ENCODE data around the gene FAM50B.

DNA sequence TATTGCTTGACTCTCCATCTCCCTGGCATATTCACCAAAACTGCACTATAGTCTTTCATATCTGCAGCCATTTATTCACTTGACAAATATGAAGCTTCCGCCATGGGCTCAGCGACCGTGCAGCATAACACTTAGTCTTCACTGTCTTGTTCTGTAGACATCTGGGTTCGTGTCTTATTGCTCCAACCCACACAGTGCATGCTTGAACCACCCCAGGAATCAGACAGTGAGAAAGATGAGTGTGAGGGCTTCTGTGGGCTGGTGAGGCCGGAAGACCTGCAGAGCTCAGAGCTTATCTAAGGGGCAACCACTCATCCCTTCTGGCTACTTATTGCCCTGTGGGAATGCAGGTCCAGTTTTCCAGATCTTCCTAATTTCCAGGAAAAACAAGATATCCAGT, 19.9 kb upstream of the FAM50B start:
- TF ChIP-seq, protein P1, sequence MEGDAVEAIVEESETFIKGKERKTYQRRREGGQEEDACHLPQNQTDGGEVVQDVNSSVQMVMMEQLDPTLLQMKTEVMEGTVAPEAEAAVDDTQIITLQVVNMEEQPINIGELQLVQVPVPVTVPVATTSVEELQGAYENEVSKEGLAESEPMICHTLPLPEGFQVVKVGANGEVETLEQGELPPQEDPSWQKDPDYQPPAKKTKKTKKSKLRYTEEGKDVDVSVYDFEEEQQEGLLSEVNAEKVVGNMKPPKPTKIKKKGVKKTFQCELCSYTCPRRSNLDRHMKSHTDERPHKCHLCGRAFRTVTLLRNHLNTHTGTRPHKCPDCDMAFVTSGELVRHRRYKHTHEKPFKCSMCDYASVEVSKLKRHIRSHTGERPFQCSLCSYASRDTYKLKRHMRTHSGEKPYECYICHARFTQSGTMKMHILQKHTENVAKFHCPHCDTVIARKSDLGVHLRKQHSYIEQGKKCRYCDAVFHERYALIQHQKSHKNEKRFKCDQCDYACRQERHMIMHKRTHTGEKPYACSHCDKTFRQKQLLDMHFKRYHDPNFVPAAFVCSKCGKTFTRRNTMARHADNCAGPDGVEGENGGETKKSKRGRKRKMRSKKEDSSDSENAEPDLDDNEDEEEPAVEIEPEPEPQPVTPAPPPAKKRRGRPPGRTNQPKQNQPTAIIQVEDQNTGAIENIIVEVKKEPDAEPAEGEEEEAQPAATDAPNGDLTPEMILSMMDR (IDR thresholded peaks at IDR 0.05), result no peak
- TF ChIP-seq POLR2A (IDR thresholded peaks at IDR 0.05), result no peak
